Stimulated activated CD8-positive, alpha-beta memory T cell treated with anti-CD3 and anti-CD28 coated beads, Interleukin-7, amount 100 ng/mL, for 1 hour (primary cell): ENCODE results near the gene SIKE1.
"Not testable (repeated sequence)": the region's sequence is repeated elsewhere in the genome, so short reads cannot be mapped to it uniquely, and the experiment has no call there.

Experiments used
- DNase-seq, 2 donors: peaks; one replicate each; pipeline ENCODE4 v3.0.0-alpha.2; 2020; ENCODE audit warnings: low read depth in 2 of 2

SIKE1 gene

DNA sequence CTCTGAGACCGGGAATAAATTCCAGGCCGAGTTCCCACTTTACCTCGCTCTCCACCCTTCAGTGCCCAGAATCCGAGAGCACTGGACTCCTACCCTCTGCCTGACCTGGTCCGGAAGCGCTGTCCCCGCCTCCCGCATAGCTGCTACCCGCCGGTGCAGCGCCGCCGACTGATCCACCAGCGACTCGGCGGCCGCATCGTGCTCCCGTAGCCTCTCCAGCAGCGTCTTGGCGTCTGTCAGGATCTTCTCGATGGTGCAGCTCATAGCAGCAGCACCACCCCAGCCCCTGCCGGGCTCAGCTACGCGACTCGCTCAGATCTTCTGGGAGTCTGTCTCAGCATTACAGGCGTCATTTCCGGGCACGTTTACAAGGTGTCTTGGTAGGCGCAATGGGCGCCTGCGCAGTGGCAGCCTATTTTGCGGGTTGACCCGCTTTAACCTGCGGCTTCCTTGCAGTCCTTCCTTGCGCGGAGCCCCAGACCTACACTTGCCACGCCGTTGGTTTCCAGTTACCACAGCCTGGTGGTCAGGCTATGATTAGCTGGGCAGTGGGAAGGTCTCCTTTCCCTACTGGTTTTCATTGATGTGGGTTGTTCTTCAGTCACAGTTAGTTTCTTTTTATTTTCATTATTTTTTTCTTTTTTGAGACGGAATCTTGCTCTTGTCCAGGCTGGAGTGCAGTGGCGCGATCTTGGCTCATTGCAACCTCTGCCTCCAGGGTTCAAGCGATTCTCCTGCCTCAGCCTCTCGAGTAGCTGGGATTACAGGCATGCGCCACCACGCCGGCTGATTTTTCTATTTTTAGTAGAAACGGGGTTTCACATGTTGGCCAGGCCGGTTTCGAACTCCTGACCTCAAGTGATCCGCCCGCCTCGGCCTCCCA lies at the start of gene SIKE1:
Gene SIKE1, minus strand, starts transcription at position 342 of the 883 bp plus-strand sequence. Its CDS starts 78 bp downstream, at position 264.
- peak; percentile 85 to 87 for DNase-seq

DNA sequence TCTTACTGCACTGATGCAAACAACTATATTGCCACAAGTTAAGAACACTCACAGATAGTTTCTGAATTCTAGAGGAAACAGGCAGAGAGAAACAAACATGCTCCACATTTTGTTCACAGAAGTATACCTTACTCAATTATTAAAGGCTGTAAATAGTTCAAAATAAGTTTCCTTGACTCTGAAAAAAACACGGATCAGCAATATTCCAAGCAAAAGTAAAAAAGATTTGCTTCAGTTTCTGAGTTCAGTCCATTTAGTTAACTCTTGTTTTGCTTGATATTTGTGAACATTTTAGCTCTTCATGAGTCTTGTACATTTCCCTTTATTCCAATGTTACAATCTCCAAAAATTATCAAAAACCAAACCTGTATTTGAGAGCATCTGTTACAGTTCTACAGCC lies 49.6 kb upstream of the SIKE1 start:
- not testable (repeated sequence) for DNase-seq

DNA sequence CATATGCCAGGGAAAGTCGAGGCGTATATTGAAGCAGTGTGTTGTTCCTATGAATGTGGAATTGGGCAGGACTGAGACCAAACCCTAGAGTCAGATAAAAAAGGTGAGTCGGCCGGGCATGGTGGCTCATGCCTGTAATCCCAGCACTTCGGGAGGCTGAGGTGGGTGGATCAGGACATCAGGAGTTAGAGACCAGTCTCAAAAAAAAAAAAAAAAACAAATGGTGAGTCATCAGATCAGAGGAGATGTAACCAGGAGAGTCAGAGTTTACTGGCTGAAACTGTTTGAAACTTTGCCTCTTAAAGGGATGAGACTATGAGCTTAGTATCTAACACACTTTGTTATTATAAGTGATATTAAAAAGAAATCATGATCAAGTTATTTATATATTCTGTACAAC lies 47.8 kb upstream of the SIKE1 start:
- DNase-seq: no peak

DNA sequence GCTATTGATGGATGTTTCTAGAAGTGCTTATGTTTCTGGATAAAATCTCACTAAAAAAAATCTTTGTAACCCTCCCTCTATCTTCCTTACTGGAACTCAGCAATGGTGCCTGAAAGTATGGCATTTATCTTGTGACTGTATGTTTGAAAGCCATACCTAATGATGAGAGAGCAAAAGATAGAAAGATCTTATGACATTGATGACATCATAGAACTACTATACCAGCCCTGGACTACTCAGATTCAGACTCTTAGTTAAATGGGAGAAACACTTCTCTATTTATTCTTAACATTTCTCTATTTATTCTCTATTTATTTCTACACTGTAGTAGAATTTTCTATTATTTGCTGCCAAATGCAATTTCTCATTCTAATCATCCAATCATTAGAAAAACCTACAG lies 41.5 kb upstream of the SIKE1 start:
- no peak for DNase-seq

DNA sequence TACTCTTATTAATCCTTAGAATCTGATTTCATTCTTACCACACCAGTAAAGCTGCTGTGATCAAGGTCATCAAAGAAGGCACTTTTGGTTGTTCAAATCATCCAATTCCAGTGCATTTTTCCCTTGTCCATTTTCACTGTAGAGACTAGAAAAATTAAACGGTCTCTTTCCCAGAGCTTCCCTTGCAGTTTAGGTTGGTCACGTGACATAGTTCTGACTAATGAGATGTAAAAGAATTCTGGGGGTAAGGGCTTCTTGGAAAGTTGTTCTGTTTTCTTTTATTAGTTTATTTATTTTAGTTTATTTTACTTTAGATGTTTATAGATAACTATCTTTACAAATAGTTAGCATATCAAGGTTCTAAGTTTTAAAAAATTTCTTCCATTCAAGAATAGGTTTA lies 39.9 kb upstream of the SIKE1 start:
- DNase-seq: no peak

DNA sequence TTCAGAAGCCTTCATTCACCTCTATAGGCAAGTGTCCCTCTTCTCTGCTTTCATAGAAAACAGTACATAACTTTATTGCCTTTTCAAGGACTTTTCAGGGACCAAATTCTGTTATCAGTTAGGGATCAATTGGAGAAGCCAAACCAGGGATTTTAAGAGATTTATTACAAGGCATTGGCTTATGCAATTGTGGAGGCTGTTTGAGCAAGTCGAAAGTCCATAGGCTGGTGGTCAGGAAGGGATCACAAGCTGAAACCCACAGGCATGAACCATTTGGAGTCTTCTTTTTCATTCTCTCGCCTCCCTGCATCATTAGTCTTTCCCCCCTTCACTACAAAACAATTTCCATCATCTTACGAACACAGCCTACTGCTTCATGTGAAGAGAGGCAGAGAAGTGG lies 39.4 kb upstream of the SIKE1 start:
- no peak for DNase-seq

DNA sequence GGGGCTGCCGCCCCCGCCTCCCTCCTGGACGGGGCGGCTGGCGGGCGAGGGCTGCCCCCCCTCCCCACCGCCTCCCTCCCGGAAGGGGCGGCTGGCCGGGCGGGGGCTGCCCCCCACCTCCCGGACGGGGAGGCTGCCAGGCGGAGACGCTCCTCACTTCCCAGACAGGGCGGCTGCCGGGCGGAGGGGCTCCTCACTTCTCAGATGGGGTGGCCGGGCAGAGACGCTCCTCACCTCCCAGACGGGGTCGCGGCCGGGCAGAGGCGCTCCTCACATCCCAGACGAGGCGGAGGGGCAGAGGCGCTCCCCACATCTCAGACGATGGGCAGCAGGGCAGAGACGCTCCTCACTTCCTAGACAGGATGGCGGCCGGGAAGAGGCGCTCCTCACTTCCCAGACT lies 24.0 kb upstream of the SIKE1 start:
- DNase-seq: not testable (repeated sequence)

DNA sequence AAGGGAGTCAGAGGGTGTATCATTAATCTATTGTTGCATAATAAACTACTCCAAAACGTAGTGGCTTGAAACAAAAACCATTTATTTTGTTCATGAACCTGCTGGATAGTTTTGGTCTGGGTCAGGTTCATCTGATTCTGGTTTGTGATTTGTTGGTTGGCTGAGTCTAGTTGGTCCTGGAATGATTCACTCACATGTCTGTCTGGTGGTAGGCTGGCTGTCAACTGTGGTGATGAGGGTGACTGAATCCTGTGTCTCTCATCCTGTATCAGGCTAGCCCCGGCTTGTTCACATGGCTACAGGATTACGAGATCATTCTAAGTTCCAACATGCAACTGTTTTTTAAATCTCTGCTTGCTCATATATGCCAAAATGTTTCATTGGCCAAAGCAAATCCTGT lies 22.5 kb upstream of the SIKE1 start:
- no peak for DNase-seq

DNA sequence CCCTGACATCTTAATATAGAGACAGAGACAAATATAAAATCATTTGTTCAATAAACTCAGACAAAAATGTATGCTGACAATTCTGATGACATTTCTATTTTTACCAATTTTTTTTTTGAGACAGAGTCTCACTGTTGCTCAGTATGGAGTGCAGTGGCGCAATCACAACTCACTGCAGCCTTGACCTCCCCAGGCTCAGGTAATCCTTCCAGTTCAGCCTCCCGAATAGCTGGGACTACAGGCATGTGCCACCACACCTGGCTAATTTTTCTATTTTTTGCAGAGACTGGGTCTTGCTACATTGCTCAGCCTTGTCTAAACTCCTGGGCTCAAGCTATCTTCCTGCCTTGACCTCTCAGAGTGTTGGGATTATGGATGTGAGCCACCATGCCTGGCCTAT lies 13.6 kb upstream of the SIKE1 start:
- DNase-seq: no peak

DNA sequence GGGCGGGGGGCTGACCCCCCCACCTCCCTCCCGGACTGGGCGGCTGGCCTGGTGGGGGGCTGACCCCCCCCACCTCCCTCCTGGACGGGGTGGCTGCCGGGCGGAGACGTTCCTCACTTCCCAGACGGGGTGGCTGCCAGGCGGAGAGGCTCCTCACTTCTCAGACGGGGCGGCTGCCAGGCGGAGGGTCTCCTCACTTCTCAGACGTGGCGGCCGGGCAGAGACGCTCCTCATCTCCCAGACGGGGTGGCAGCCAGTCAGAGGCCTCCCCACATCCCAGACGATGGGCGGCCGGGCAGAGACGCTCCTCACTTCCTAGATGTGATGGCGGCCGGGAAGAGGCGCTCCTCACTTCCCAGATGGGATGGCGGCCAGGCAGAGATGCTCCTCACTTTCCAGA lies 10.1 kb upstream of the SIKE1 start:
- not testable (repeated sequence) for DNase-seq

DNA sequence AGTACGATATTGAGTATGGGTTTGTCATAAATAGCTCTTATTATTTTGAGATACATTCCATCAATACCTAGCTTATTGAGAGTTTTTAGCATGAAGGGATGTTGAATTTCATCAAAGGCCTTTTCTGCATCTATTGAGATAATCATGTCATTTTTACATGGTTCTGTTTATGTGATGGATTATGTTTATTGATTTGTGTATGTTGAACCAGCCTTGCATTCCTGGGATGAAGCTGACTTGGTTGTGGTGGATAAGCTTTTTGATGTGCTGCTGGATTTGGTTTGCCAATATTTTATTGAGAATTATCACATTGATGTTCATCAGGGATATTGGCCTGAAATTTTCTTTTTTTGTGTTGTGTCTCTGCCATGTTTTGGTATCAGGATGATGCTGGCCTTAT lies 6.0 kb upstream of the SIKE1 start:
- not testable (repeated sequence) for DNase-seq

DNA sequence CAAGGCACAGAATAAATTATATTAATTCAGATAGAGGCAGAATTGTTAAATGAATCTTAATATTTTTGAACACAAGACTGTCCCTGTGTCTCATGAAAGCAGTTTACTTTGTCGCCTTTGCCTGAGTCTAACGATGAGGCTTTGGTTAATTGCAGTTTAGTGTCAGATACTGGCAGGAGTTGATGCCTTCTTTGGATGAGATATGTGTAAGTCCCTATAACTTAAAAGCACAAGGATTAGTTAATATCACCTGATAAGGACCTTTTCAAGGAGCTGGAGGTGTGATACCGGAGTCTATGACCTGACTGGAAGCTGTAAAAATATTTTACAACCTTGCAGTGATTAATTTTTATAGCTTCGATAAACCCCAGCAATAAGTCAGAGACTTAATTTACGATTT lies 2.0 kb upstream of the SIKE1 start:
- DNase-seq: no peak

DNA sequence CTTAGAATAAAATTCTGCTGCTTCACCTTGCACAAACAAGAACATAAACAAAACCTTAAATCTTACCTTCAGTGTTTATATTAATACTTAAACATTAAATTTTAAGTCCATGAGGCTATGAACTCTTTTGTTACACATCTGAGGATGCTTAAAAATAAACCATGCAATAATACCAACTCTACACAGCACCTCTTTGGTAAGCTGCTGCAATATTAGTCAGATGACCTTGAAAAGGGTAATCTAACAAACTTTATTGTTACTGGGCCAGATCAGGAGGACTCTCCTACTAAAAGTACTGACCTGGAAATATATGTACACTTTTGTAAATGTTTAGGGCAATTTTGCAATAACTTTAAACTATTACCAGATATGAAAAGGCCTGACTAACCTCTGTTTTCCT lies 763 bp downstream of the SIKE1 start:
- DNase-seq: no peak

DNA sequence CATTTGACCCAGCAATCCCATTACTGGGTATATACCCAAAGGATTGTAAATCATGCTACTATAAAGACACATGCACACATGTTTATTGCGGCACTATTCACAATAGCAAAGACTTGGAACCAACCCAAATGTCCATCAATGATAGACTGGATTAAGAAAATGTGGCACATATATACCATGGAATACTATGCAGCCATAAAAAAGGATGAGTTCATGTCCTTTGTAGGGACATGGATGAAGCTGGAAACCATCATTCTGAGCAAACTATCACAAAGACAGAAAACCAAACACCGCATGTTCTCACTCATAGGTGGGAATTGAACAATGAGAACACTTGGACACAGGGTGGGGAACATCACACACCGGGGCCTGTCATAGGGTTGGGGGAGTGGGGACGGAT lies 3.8 kb downstream of the SIKE1 start:
- not testable (repeated sequence) for DNase-seq

DNA sequence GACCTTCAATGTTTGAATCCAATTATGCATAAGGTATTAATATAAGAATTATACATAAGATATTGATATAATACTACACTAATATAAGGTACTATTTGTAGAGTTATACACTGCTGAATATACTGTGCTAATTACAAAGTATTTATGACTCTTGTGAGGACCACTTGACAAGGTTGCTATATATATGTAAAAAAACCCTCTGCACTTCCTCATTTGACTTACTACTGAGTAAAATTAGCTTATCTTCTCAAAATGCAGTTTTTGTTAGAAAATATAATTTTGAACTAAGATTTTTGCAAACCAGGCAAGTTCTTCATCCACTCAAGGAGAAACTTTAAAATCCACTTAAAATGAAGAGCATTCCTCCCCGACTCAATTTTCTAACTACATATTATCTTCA lies 8.5 kb downstream of the SIKE1 start:
- DNase-seq: no peak

DNA sequence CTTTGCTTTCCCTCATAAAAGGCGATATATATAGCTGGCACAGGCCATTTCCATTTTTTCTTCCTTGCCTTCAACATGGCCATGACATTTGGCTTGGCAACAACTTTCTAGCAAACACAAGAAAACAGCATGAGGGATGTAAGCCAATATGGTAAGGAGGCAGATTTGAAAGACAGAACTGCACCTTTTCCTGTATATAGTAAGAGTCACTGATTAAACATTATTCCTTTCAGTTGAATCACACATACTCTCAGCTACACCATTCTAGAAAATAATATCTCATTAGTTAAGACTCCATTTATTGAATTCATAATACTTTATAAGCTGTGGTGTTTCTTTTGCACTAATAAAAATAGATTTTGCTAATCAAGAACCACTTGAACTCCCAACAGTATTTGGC lies 9.5 kb downstream of the SIKE1 start:
- DNase-seq: no peak

DNA sequence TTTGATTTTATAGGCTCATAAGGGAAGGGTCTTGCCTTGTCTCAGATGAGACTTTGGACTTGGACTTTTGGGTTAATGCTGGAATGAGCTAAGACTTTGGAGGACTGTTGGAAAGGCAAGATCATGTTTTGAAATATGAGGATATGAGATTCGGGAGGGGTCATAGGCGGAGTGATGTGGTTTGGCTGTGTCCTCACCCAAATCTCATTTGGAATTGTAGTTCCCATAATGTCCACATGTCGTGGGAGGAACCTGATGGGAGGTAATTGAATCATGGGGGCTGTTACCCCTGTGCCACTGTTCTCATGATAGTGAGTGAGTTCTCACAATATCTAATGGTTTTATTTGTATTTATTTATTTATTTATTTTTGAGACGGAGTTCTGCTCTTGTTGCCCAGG lies 15.8 kb downstream of the SIKE1 start:
- DNase-seq: no peak

DNA sequence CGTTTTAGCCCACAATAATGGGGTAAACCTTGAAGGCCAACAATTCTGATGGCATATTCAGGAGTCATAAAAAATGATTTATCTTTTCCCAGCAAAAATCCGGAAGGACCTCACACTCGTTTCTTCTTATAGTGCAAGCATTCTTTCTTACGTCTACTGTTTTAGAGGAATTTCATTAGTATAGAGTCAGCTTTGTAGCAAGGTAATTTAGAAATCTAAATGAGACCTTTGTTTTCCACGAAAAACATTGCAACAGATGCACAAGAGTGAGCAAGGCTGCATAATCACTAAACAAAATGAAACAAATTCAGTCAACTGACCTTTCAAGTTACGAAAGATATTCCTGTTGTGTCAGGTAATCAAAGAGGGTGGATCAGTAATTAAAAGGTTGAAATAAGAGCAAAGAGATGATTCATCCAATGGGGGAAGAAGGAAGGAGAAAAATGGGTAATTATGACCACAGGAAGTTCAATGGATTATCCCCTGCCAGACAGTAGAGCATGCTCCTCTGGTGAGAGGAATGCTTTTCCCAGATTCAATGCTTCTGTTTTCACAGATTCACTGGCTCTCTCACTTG lies 22.1 kb downstream of the SIKE1 start:
- no peak for DNase-seq

DNA sequence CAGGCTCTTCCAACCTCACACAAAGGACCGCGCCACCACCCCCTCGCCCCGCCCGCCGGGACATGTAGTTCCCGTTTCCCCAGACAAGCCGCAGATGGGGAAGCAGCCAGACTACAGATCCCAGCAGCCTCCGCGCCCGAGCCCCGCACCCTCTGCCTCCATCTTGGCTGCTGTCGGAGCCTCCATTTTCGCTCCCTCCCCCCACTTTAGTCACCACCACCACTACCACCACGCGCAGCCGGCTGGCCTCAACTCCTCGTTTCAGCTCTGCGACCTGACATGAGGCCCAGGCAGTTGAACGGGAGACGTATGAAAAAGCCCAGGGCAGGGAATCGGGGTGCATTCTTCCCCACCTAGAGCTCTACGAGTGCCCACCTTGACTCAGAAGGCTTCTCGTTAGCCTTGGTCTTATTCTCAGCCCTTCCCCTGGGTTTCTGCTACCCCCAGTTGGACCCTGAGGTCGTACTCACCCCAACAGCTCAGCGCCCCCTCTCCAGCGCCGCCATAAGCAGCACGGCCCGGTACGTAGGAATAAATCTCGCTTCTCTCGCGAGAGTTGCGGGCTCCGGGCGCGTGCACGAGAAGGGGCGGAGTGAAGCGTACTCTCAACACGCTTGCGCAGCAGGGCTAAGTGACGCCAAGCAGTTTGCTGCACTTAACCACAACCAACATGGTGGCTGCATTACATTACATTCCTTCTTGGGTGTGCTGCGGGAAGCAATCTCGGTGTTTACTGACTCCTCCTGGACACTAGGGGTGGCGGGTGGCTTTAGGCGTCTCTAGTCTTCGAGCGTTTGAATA lies 22.8 kb downstream of the SIKE1 start, which contains the start of gene CSDE1:
Gene CSDE1, minus strand, starts transcription at position 530 of the 801 bp plus-strand sequence. CDS start 18,094 bp downstream, outside the sequence.
- peak; percentile 95 to 97 for DNase-seq

DNA sequence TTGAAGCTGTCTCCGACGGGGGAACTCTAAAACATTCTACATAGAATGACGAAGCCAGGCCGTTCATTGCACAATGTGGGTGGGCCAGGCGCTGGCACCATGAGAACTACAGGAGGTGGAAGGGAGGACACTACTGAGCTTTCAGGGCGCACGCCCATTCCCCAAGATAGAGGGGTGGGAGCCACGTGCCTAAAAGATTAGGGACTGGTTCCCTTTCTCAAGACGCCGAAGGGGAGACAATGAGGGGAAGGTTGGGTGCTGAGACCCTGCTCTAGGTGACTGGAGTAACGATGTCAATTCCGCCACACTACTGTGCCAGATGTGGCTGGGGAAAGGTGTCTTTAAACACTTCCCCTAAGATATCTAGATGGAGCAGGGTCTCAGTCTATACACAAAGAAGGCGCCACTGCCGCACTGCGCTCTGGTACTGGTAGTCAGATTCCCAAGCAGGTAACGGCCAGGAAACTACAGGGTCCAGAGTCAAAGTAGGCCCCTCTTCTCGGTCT lies 23.5 kb downstream of the SIKE1 start:
- no peak for DNase-seq

DNA sequence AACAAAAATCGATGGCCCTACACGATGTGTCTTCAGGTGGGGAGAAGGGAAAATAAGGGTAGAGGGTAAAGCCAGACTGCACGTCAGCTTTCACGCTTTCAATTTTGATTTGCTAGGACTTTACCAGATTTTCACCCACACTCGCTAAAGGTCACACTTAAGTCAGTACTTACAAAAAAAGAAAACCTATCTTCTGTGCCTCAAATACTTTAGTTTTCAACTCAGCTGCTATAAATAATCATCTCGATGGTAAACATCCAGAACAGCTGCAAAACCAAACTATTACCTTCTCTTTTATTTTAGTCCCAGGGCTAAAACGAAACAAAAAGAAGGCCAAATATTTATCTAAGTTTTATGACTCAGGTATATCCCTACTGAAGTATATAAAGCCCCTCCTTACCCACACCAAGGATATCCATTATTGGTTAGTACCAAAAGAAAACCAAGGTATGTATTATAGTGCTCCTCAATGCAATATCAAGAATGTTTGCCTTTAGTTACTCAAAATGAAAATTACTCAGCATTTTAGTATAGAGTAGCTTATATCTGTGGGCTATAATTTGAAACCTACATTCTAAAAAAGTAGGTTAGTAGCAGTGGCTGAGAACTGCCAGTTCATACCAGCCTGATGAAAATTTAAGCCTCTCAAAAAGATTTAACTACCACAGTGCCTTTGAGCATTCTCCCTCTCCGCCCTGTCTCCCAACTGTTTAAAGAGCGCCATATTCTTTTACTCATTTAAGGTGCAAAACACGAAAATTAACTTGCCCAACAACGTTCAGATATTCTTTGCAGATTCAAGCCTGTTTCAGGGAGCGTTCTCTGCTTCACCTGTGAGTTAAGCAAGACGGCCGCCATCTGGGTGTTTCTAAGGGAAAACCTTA lies 24.2 kb downstream of the SIKE1 start:
- DNase-seq: no peak
